ENCODE results near the gene PHLDA2. TPM values are rescaled to one million over a fixed set of nuclear protein-coding genes. Genes with fewer than 3 reads are reported as not detected.
A peak's percentile ranks its signal among the peaks of the same experiment; 100 is the strongest.

PHLDA2 gene
- total RNA-seq, 1 donor from 2014 or later, result 26.7 TPM

- Mint-ChIP-seq H3K9me3 (no peaks in the 10 kb centered on the region), H3K4me3 (no peak overlapping the region), H3K4me1 (peaks cover 13% of the 10 kb centered on the region)
These were observed 41.6 kb downstream of the PHLDA2 start for GRCh38 chr11:2887515-2888195.

GRCh38 chr11:2886936-2887335, 42.3 kb downstream of the PHLDA2 start:
- H3K27ac Mint-ChIP-seq, result no peak overlapping the region
- no peaks in the 10 kb centered on the region for H3K36me3 Mint-ChIP-seq (ENCODE audit: low read depth)
- intact Hi-C loops (cut with micrococcal nuclease), result loop anchor here (2.0 to 10.0 kb wide), 4 partner anchors 44 to 622 kb away; partner anchors contain the start of gene TRPM5
- H3K27me3 Mint-ChIP-seq, result peaks cover 27% of the 10 kb centered on the region
- H3K4me3 Mint-ChIP-seq, result peak overlapping the region; percentile 48
- no peak for DNase-seq
- H3K9me3 Mint-ChIP-seq, result no peaks in the 10 kb centered on the region
- peaks cover 10% of the 10 kb centered on the region for H3K4me1 Mint-ChIP-seq

More at GRCh38 chr11:2887515-2888195, 41.6 kb downstream of the PHLDA2 start:
- H3K27ac Mint-ChIP-seq, result no peak overlapping the region
- intact Hi-C loops (cut with micrococcal nuclease), result loop anchor here (1.0 to 10.0 kb wide), 6 partner anchors 43 to 623 kb away; partner anchors contain the start of gene TRPM5
- no peaks in the 10 kb centered on the region for H3K36me3 Mint-ChIP-seq (ENCODE audit: low read depth)
- no peak for DNase-seq
- H3K27me3 Mint-ChIP-seq, result peaks cover 20% of the 10 kb centered on the region

- peak; percentile 71 for DNase-seq
- peak overlapping the region; percentile 48 for H3K4me3 Mint-ChIP-seq
- peaks cover 29% of the 10 kb centered on the region for H3K27me3 Mint-ChIP-seq
These were observed 42.9 kb downstream of the PHLDA2 start for GRCh38 chr11:2886191-2886894.

GRCh38 chr11:2885678-2886081, 43.5 kb downstream of the PHLDA2 start, which contains the start of gene CDKN1C:
Gene CDKN1C (minus strand): TSS chr11:2885775. CDS start chr11:2885456, 319 bp downstream.
- intact Hi-C loops (cut with micrococcal nuclease), result loop anchor here (2.0 to 10.0 kb wide), 4 partner anchors 45 to 621 kb away; partner anchors contain the start of gene TRPM5

More at GRCh38 chr11:2886191-2886894, 42.9 kb downstream of the PHLDA2 start:
- intact Hi-C loops (cut with micrococcal nuclease), result loop anchor here (2.0 to 10.0 kb wide), 4 partner anchors 44 to 622 kb away; partner anchors contain the start of gene TRPM5
- Mint-ChIP-seq H3K36me3 (ENCODE audit: low read depth) (no peaks in the 10 kb centered on the region), H3K27ac (no peak overlapping the region), H3K9me3 (no peaks in the 10 kb centered on the region), H3K4me1 (peaks cover 5% of the 10 kb centered on the region)

GRCh38 chr11:2885017-2885677, 44.1 kb downstream of the PHLDA2 start:
- intact Hi-C loops (cut with micrococcal nuclease), result loop anchor here (5.0 to 10.0 kb wide), 3 partner anchors 180 to 620 kb away; partner anchors contain the start of gene TRPM5
- H3K27me3 Mint-ChIP-seq, result peaks cover 38% of the 10 kb centered on the region
- no peaks in the 10 kb centered on the region for H3K36me3 Mint-ChIP-seq (ENCODE audit: low read depth)
- peaks cover 5% of the 10 kb centered on the region for H3K4me1 Mint-ChIP-seq
- H3K27ac Mint-ChIP-seq, result peak overlapping the region; percentile 17
- H3K9me3 Mint-ChIP-seq, result no peaks in the 10 kb centered on the region
- peak overlapping the region; percentile 89 for H3K4me3 Mint-ChIP-seq
- DNase-seq, result peak; percentile 79

More at GRCh38 chr11:2885678-2886081, 43.5 kb downstream of the PHLDA2 start, which contains the start of gene CDKN1C:
- H3K9me3 Mint-ChIP-seq, result no peaks in the 10 kb centered on the region
- peaks cover 34% of the 10 kb centered on the region for H3K27me3 Mint-ChIP-seq
- peak; percentile 95 for DNase-seq
- peak within 1 kb of the TSS; percentile 17 for H3K27ac Mint-ChIP-seq
- peak within 1 kb of the TSS; percentile 89 for H3K4me3 Mint-ChIP-seq
- peaks cover 5% of the 10 kb centered on the region for H3K4me1 Mint-ChIP-seq
- H3K36me3 Mint-ChIP-seq (ENCODE audit: low read depth), result no peaks in the 10 kb centered on the region

- H3K4me3 Mint-ChIP-seq, result no peak overlapping the region
- H3K27me3 Mint-ChIP-seq, result peaks cover 38% of the 10 kb centered on the region
- H3K9me3 Mint-ChIP-seq, result no peaks in the 10 kb centered on the region
- peak; percentile 61 for DNase-seq
- intact Hi-C loops (cut with micrococcal nuclease), result loop anchor here (10.0 kb wide), 2 partner anchors 179 to 619 kb away; no protein-coding TSS in a partner anchor
- no peaks in the 10 kb centered on the region for H3K36me3 Mint-ChIP-seq (ENCODE audit: low read depth)
- H3K4me1 Mint-ChIP-seq, result peaks cover 5% of the 10 kb centered on the region
- H3K27ac Mint-ChIP-seq, result no peak overlapping the region
These were observed 45.0 kb downstream of the PHLDA2 start for GRCh38 chr11:2883979-2884815.

- Mint-ChIP-seq H3K9me3 (no peaks in the 10 kb centered on the region), H3K27ac (no peak overlapping the region), H3K4me1 (peaks cover 5% of the 10 kb centered on the region), H3K4me3 (no peak overlapping the region), H3K27me3 (peaks cover 38% of the 10 kb centered on the region), H3K36me3 (ENCODE audit: low read depth) (no peaks in the 10 kb centered on the region)
- intact Hi-C loops (cut with micrococcal nuclease), result loop anchor here (10.0 kb wide), 2 partner anchors 179 to 619 kb away; no protein-coding TSS in a partner anchor
- DNase-seq, result no peak
These were observed 45.6 kb downstream of the PHLDA2 start for GRCh38 chr11:2883640-2883978.

- Mint-ChIP-seq H3K27ac (no peak overlapping the region), H3K27me3 (peaks cover 38% of the 10 kb centered on the region), H3K9me3 (no peaks in the 10 kb centered on the region), H3K4me3 (peak overlapping the region; percentile 56), H3K4me1 (peaks cover 4% of the 10 kb centered on the region), H3K36me3 (ENCODE audit: low read depth) (no peaks in the 10 kb centered on the region)
- intact Hi-C loops (cut with micrococcal nuclease), result loop anchor here (10.0 kb wide), 2 partner anchors 178 to 618 kb away; no protein-coding TSS in a partner anchor
- no peak for DNase-seq
These were observed 46.7 kb downstream of the PHLDA2 start for GRCh38 chr11:2882396-2883110.

- Mint-ChIP-seq H3K36me3 (ENCODE audit: low read depth) (no peaks in the 10 kb centered on the region), H3K27me3 (peaks cover 34% of the 10 kb centered on the region), H3K27ac (no peak overlapping the region), H3K4me3 (no peak overlapping the region), H3K4me1 (peaks cover 4% of the 10 kb centered on the region), H3K9me3 (no peaks in the 10 kb centered on the region)
- intact Hi-C loops (cut with micrococcal nuclease), result loop anchor here (10.0 kb wide), 2 partner anchors 177 to 617 kb away; no protein-coding TSS in a partner anchor
- no peak for DNase-seq
These were observed 47.2 kb downstream of the PHLDA2 start for GRCh38 chr11:2881981-2882375.

- Mint-ChIP-seq H3K27ac (no peak overlapping the region), H3K4me1 (peaks cover 2% of the 10 kb centered on the region), H3K27me3 (peaks cover 29% of the 10 kb centered on the region), H3K36me3 (ENCODE audit: low read depth) (no peaks in the 10 kb centered on the region), H3K9me3 (no peaks in the 10 kb centered on the region), H3K4me3 (no peak overlapping the region)
- no peak for DNase-seq
- intact Hi-C loops (cut with micrococcal nuclease), result loop anchor here (10.0 kb wide), 2 partner anchors 177 to 617 kb away; no protein-coding TSS in a partner anchor
These were observed 47.9 kb downstream of the PHLDA2 start for GRCh38 chr11:2881076-2881980.

GRCh38 chr11:2880646-2881045, 48.6 kb downstream of the PHLDA2 start:
- intact Hi-C loops (cut with micrococcal nuclease), result loop anchor here (10.0 kb wide), 2 partner anchors 176 to 616 kb away; no protein-coding TSS in a partner anchor
- no peak for DNase-seq
- Mint-ChIP-seq H3K27ac (no peak overlapping the region), H3K36me3 (ENCODE audit: low read depth) (no peaks in the 10 kb centered on the region), H3K9me3 (no peaks in the 10 kb centered on the region), H3K4me1 (peaks cover 2% of the 10 kb centered on the region), H3K4me3 (no peak overlapping the region), H3K27me3 (peaks cover 29% of the 10 kb centered on the region)
